H1 (cell line): ENCODE data around the gene ZSCAN10. TPM values are rescaled to one million over a fixed set of nuclear protein-coding genes. Genes with fewer than 3 reads are reported as not detected.

Source experiments
- EZH2 ChIP-seq: fragments of 200-600 bp; sonication (generic); IDR thresholded peaks from 2 replicates; pipeline ENCODE4 v1.7.1; 2012; ENCODE audit warnings: low read depth, mild to moderate bottlenecking, moderate library complexity, low read length, inconsistent platforms; ENCODE audit not compliant: severe bottlenecking
- RNF2 ChIP-seq: fragments of 200-900, 300-1000 bp; sonication (generic); IDR thresholded peaks from 2 replicates; pipeline ENCODE4 v1.7.1; 2016; ENCODE audit warnings: borderline replicate concordance, low read depth, mild to moderate bottlenecking, antibody characterized with exemption, low read length; ENCODE audit not compliant: poor library complexity, severe bottlenecking; ENCODE audit errors: missing control alignments
- SAP30 ChIP-seq: fragments of 300-600 bp; sonication (generic); IDR thresholded peaks from 2 replicates; pipeline ENCODE4 v1.7.1; 2012; ENCODE audit warnings: low read length, moderate library complexity, mild to moderate bottlenecking, inconsistent platforms; ENCODE audit not compliant: insufficient read depth, insufficient replicate concordance
- SRF ChIP-seq: IDR thresholded peaks from 2 replicates; pipeline ENCODE4 v1.6.1; 2011; ENCODE audit warnings: mild to moderate bottlenecking, low read depth, low read length, moderate library complexity
- TBP ChIP-seq: IDR thresholded peaks from 2 replicates; pipeline ENCODE4 v1.6.1; 2011; ENCODE audit warnings: low read depth, low read length, improper control_type of control experiment
- TEAD4 ChIP-seq: IDR thresholded peaks from 2 replicates; pipeline ENCODE4 v1.6.1; 2012; ENCODE audit warnings: low read depth, low read length, inconsistent platforms, mixed read lengths
- polyA plus RNA-seq, 7 experiments: library from polyadenylated mRNA; depleted of rRNA in 3 of 7; stranded (reverse) in 5 of 7; unstranded in 2 of 7; fragments of >200 nt in 5 of 7; fragments of 200-250 nt in 2 of 7; gene quantifications; 1 replicate in 5 of 7; 2 replicates in 1 of 7; 4 replicates in 1 of 7; pipeline versions ENCODE4 v1.2.1 to v1.2.3, GENCODE V29; 2011 to 2013; ENCODE audit warnings: missing spikeins in 2 of 7, mixed read lengths in 2 of 7
- total RNA-seq: library from RNA; stranded (reverse); fragmentation: NEBNext Ultra II Directional; extraction: Animal tissue kit (Norgen Biotek cat#: 25700); gene quantifications from 2 replicates; pipeline ENCODE4 v1.2.1, GENCODE V29; 2021
- TF ChIP-seq, protein P1 (sequence below): fragments of 300-600 bp; sonication (generic); IDR thresholded peaks from 2 replicates; pipeline ENCODE4 v1.7.1; 2012; ENCODE audit warnings: low read length, moderate library complexity, mild to moderate bottlenecking, inconsistent platforms; ENCODE audit not compliant: insufficient replicate concordance
- TF ChIP-seq, protein P2 (sequence below): IDR thresholded peaks from 2 replicates; pipeline ENCODE4 v1.6.1; 2012; ENCODE audit warnings: inconsistent platforms
- TF ChIP-seq, protein P3 (sequence below): IDR thresholded peaks from 2 replicates; pipeline ENCODE4 v1.6.1; 2011; ENCODE audit warnings: low read depth, mild to moderate bottlenecking, low read length; ENCODE audit not compliant: insufficient read depth

Gene ZSCAN10
- total and polyA plus RNA-seq, 2 of the 8 experiments (the other 6 are each of a cell fraction or from before 2014, with no cell fraction given) = 209 to 314 TPM

GRCh38 chr16:3118204-3118790, 19.2 kb upstream of the ZSCAN10 start (continued):
- TF ChIP-seq, protein P1, sequence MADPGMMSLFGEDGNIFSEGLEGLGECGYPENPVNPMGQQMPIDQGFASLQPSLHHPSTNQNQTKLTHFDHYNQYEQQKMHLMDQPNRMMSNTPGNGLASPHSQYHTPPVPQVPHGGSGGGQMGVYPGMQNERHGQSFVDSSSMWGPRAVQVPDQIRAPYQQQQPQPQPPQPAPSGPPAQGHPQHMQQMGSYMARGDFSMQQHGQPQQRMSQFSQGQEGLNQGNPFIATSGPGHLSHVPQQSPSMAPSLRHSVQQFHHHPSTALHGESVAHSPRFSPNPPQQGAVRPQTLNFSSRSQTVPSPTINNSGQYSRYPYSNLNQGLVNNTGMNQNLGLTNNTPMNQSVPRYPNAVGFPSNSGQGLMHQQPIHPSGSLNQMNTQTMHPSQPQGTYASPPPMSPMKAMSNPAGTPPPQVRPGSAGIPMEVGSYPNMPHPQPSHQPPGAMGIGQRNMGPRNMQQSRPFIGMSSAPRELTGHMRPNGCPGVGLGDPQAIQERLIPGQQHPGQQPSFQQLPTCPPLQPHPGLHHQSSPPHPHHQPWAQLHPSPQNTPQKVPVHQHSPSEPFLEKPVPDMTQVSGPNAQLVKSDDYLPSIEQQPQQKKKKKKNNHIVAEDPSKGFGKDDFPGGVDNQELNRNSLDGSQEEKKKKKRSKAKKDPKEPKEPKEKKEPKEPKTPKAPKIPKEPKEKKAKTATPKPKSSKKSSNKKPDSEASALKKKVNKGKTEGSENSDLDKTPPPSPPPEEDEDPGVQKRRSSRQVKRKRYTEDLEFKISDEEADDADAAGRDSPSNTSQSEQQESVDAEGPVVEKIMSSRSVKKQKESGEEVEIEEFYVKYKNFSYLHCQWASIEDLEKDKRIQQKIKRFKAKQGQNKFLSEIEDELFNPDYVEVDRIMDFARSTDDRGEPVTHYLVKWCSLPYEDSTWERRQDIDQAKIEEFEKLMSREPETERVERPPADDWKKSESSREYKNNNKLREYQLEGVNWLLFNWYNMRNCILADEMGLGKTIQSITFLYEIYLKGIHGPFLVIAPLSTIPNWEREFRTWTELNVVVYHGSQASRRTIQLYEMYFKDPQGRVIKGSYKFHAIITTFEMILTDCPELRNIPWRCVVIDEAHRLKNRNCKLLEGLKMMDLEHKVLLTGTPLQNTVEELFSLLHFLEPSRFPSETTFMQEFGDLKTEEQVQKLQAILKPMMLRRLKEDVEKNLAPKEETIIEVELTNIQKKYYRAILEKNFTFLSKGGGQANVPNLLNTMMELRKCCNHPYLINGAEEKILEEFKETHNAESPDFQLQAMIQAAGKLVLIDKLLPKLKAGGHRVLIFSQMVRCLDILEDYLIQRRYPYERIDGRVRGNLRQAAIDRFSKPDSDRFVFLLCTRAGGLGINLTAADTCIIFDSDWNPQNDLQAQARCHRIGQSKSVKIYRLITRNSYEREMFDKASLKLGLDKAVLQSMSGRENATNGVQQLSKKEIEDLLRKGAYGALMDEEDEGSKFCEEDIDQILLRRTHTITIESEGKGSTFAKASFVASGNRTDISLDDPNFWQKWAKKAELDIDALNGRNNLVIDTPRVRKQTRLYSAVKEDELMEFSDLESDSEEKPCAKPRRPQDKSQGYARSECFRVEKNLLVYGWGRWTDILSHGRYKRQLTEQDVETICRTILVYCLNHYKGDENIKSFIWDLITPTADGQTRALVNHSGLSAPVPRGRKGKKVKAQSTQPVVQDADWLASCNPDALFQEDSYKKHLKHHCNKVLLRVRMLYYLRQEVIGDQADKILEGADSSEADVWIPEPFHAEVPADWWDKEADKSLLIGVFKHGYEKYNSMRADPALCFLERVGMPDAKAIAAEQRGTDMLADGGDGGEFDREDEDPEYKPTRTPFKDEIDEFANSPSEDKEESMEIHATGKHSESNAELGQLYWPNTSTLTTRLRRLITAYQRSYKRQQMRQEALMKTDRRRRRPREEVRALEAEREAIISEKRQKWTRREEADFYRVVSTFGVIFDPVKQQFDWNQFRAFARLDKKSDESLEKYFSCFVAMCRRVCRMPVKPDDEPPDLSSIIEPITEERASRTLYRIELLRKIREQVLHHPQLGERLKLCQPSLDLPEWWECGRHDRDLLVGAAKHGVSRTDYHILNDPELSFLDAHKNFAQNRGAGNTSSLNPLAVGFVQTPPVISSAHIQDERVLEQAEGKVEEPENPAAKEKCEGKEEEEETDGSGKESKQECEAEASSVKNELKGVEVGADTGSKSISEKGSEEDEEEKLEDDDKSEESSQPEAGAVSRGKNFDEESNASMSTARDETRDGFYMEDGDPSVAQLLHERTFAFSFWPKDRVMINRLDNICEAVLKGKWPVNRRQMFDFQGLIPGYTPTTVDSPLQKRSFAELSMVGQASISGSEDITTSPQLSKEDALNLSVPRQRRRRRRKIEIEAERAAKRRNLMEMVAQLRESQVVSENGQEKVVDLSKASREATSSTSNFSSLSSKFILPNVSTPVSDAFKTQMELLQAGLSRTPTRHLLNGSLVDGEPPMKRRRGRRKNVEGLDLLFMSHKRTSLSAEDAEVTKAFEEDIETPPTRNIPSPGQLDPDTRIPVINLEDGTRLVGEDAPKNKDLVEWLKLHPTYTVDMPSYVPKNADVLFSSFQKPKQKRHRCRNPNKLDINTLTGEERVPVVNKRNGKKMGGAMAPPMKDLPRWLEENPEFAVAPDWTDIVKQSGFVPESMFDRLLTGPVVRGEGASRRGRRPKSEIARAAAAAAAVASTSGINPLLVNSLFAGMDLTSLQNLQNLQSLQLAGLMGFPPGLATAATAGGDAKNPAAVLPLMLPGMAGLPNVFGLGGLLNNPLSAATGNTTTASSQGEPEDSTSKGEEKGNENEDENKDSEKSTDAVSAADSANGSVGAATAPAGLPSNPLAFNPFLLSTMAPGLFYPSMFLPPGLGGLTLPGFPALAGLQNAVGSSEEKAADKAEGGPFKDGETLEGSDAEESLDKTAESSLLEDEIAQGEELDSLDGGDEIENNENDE = no peak
- TF ChIP-seq TEAD4 (no peak), RNF2 (no peak), SRF (no peak), EZH2 (no peak), SAP30 (no peak), TBP (no peak)
- TF ChIP-seq, protein P2, sequence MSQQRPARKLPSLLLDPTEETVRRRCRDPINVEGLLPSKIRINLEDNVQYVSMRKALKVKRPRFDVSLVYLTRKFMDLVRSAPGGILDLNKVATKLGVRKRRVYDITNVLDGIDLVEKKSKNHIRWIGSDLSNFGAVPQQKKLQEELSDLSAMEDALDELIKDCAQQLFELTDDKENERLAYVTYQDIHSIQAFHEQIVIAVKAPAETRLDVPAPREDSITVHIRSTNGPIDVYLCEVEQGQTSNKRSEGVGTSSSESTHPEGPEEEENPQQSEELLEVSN = no peak
- TF ChIP-seq, protein P3, sequence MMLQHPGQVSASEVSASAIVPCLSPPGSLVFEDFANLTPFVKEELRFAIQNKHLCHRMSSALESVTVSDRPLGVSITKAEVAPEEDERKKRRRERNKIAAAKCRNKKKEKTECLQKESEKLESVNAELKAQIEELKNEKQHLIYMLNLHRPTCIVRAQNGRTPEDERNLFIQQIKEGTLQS = no peak
